NB4 (cell line): Measurements from ENCODE around the gene EID1.

Source experiments
- MYC ChIP-seq: IDR thresholded peaks from 2 replicates; pipeline ENCODE4 v1.6.1; 2011; ENCODE audit warnings: low read depth, low read length
- POLR2A ChIP-seq: IDR thresholded peaks from 2 replicates; pipeline ENCODE4 v1.6.1; 2011; ENCODE audit warnings: mild to moderate bottlenecking; ENCODE audit not compliant: insufficient read length; ENCODE audit errors: extremely low read depth
- TF ChIP-seq, protein P1 (sequence below): IDR thresholded peaks from one replicate; pipeline ENCODE4 v1.5.1; 2012; ENCODE audit warnings: low read depth, low read length

GRCh38 chr15:48859426-48859825, 18.5 kb upstream of the EID1 start:
- TF ChIP-seq POLR2A (no peak), MYC (no peak)
- TF ChIP-seq, protein P1, sequence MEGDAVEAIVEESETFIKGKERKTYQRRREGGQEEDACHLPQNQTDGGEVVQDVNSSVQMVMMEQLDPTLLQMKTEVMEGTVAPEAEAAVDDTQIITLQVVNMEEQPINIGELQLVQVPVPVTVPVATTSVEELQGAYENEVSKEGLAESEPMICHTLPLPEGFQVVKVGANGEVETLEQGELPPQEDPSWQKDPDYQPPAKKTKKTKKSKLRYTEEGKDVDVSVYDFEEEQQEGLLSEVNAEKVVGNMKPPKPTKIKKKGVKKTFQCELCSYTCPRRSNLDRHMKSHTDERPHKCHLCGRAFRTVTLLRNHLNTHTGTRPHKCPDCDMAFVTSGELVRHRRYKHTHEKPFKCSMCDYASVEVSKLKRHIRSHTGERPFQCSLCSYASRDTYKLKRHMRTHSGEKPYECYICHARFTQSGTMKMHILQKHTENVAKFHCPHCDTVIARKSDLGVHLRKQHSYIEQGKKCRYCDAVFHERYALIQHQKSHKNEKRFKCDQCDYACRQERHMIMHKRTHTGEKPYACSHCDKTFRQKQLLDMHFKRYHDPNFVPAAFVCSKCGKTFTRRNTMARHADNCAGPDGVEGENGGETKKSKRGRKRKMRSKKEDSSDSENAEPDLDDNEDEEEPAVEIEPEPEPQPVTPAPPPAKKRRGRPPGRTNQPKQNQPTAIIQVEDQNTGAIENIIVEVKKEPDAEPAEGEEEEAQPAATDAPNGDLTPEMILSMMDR: no peak
